Ecto neural progenitor cell (in vitro differentiated cells): ENCODE measurements around the gene LBHD1.
"Not testable (repeated sequence)": the region's sequence is repeated elsewhere in the genome, so short reads cannot be mapped to it uniquely, and the experiment has no call there.

Experiments used
- DNase-seq: peaks from one replicate; pipeline ENCODE4 v3.0.0-alpha.2; 2018; ENCODE audit warnings: low spot score

Gene LBHD1

DNA sequence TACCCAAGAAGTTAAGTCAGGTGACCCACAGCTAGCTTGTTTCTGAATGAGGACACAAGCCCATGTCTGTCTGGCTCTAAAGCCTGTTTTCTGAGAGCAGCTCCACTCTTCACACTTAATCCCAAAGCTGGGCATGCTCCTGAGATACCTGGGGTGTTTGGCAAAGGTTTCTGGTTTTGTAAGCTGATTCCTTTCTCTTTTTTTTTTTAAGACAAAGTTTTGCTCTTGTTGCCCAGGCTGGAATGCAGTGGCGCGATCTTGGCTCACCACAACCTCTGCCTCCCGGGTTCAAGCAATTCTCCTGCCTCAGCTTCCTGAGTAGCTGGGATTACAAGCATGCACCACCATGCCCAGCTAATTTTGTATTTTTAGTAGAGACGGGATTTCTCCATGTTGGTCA, 21.6 kb upstream of the LBHD1 start:
- DNase-seq = not testable (repeated sequence)

DNA sequence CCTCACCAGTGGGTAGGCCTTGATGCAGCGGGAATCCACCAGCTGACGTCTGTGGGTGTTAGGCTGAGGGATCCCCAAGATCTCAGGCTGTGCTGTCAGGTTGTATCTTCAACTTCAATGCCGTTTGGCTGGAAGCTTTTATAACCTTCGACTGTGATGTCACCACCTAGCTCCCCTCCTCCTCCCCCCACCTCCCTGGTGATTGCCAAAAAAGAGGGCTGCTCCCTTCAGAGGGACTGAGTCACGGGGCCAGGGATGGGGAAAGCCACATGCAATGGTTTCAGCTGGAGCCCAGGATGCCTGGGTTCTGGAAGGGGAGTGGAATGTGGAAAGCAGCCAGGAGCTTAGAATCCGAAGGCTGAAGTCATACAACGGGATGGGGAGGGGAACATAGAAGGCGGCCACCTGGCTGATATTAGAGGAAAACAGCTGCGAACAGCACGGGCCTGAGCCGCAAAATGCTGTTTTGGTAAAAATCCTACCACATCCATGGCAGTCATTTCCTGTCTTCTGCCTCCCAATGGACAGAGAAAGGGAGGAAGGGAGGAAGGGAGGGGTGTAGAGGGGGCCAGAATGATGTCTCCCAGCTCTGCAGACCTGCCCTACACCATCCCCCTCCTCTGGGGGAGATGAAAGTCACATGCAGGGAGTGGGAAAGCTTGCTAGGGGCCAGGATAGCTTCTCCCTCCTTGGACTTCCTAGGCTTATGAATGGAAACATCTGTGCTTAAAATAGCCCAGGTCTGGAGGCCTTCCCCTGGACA, 17.5 kb upstream of the LBHD1 start, which contains the start of gene LRRN4CL:
LRRN4CL (minus strand) TSS at position 110 of the 763 bp plus-strand sequence. CDS start 1,022 bp downstream, outside the sequence.
- DNase-seq = no peak

DNA sequence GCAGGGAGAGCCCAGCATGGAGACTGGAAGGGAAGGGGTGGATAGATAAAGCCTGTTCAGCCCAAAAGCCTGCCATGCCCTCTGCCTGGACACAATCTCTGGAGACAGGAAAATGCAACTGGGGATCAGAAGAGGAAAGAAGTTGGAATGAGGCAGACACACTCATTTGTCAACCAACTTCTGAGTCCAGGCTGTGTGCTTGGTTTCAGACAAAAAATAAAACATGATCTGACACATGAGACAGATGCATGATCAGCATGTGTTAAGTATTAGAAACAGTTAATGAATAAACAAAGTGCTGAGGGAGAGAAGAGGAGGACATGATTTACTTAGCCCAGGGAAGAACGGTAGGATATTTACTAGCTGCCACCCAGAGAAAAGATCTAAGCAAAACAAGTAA, 16.4 kb upstream of the LBHD1 start:
- DNase-seq = no peak

DNA sequence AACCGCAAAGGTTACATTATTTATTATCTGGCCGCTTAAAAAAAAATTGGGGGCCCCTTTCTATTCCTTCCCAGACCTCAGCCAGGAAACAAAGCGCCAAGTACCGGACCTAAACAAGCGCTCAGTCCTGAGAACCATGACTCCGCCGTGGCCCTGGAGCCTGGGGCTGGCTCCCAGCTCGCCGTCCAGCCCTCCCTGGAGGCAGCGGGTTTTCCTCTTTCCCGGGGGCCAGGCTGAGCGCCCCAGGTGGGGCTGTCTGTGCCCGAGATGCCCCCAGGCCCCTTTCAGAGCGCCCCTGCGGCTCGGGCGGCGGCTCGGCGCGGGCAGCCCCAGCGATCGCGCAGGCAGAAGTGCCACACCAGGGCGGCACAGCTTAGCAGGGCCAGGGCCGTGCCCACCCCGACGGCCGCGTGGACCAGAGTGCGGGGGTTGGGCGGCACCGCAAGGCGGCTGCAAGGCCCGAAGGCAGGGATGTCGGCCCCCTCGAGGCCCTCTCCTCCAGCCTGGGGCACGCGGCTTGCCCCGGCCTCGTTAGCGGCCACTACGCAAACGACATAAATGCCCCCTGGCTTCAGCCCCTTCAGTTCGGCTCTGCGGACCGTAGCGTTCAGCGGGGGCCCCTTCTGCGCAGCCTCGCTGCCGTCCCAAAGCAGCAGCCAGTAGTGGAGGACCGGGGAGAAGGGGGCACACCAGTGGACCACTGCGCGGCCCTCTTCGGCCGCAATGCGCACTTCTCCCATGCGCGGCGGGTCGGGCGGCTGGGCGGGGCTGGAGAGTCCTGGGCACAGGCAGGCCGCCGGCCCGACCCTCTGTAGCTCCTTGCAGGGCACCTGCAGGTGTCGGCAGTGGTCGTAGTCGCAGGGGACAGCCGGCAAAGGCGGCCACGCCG, 15.7 kb upstream of the LBHD1 start:
- DNase-seq = peak; percentile 52

DNA sequence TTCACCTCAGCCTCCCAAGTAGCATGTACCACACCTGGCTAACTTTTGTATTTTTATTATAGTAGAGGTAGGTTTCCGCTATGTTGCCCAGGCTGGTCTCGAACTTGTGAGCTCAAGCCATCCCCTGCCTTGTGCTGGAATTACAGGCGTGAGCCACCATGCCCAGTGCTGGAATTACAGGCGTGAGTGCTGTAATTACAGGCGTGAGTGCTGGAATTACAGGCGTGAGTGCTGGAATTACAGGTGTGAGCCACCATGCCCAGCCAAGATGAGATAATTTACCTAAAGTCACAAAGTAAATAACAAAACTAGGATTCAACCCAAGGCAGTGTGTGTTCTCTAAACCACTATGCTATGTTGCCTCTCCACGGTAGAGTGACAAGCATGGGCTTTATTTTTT, 10.5 kb upstream of the LBHD1 start:
- DNase-seq = no peak

DNA sequence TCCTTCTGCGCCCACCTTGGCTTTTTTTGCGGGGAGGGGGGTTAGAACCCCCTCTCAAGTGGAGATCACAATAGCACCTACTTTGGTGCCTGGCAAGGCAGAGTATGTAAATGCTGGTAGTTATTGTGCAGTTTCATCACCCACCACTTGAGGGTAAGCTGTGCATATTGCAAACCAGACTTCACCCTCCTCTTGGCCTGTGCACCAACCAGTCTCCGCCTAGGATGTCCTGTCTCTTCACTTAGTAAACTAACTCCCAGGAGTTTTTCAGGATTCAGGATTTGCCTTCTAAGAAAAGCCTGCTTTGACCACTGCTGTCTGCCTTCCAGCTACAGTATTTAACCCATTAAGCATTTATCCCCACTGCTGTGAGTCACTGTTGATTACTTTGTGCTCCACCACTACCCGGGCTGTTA, 8.8 kb upstream of the LBHD1 start:
- no peak for DNase-seq

DNA sequence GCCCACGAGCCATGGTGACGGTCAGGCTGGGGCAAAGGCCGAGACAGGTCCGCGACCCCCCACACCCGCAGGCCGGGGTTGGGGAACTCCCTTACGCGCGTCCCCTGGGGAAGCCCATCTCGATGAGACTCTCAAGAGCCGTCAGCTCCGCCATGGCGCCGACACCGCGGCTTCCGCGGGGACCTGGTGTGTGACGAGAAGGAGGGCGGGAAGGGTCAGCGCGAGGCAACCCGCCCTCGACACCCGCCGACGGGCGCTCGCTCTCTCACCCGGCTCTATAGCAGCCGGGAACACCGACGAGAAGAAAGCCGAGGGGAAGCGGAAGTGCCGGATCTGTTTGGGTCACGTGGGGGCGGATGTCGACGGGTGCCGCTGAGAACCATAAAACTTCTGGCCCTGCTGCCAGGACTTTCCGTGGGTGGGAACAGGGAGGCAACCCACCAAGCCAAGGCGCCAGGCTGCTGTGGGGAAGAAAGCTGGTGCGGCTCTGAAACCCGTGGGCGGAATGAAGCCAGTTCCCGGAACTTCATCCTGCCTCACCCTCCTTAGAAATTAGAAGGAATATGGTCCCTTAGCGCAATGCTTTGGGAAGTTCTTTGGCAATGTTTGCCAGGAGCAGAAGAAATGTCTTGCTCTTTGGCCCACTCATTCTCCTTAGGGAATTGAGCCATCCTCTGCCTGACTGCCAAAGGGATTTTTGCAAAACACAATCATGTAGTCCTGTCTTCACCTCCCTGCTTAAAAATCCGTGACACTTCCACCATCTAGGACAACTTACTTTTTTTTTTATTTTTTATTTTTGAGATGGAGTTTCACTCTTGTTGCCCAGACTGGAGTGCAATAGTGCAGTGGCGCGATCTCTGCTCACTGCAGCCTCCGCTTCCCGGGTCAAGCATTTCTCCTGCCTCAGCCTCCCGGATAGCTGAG, 7.0 kb upstream of the LBHD1 start, which contains the start of gene UBXN1:
UBXN1 (minus strand) TSS at position 304 of the 927 bp plus-strand sequence; CDS start at position 154, 150 bp downstream.
- peak; percentile 89 for DNase-seq

DNA sequence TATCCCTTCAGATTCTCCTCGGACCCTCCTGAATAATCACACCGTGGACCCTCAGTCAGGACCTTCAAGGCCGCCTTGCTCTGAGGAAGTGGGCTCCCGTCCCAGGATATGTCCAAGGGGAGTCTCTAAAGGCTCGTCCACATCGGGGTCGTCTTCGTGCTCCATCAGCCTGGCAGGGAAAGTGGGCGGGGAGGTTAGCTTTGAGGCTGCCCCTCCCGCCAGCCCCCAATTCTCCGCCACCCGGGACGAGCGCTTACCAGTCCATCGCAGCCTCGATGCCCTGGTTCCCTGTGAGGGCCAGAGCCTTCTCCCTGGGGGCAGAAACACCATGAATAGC, 6.3 kb upstream of the LBHD1 start:
- no peak for DNase-seq

DNA sequence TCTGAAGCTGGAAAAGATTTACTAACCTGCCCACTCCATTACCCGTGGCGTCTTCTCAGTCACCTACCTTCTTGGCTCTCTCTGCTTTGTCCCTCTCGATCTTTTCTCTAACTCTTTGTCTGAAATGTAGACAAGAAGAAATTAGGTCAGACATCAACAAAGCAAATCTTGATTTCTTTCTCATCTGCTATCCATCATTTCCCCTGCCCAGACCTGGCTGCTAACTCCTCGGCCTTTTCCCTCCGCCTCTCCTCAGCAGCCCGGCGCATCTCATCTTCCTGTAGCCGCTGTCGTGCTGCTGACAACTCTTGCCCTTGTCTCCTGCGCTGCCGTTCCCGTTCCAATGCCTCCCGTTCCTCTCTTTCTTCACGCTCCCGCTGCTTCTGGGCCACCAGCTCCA, 5.6 kb upstream of the LBHD1 start:
- no peak for DNase-seq

DNA sequence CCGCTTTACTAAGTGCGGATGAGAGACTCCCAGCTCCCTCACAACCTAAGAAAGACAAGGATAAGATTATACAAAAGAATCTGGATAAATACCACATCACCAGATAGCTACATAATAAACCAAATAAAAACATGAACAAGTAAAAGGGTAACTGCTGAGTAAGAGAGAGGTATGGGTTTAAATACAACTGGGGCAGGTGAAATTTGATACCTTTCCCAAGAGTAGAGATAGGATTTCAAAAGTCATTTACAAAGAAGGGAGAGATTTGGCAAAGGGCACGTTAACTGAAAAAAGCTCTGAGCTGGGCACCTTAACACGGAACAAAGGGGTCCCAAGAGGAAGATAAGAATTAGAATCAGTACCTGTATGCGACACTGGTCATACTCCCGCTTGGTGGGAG, 5.1 kb upstream of the LBHD1 start:
- DNase-seq = no peak

DNA sequence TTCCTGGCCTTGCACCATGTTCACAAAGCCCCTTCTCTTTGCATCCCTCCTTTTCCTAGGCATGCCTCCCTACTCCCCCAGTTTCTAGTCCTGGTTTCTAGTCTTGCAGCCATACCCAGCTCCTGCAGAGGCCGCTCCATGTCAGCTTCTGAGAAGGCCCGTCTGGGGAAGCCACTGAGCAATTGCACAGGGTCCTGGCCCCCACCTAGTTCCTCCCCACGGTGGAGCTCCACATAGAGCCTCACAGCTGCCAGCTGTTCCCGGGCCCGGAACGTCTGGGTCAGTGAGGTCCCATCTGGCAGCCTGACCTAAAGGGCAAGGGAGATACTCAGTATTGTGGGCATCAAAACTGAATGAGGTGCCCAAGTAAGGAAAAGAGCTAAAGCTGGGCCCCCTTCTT, 4.6 kb upstream of the LBHD1 start:
- DNase-seq = no peak

DNA sequence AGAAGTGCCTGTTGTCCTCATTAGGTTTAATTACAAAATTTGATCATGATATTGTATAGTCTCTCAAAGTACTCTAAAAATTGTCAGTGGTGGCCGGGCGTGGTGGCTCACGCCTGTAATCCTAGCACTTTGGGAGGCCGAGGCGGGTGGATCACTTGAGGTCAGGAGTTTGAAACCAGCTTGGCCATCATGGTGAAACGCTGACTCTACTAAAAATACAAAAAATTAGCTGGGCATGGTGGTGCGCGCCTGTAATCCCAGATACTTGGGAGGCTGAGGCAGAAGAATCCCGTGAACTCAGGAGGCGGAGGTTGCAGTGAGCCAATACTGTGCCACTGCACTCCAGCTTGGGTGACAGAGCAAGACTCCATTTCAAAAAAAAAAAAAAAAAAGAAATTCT, 3.3 kb upstream of the LBHD1 start:
- not testable (repeated sequence) for DNase-seq

DNA sequence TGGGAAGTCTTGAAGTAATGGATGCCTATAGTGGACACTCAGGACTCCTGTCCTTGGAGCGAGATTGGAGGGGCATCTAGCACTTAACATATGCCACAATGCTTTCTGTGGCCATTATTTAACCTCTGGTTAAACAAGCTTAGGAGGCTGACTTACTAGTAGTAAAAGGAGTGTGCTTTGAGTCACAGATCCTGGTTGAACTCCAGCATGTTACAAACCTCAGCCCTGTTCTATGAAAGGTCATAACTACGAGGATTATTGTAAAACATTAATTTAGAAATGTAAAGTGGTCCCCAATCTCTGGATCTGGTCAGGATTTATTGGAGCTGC, 1.1 kb upstream of the LBHD1 start:
- DNase-seq = no peak

DNA sequence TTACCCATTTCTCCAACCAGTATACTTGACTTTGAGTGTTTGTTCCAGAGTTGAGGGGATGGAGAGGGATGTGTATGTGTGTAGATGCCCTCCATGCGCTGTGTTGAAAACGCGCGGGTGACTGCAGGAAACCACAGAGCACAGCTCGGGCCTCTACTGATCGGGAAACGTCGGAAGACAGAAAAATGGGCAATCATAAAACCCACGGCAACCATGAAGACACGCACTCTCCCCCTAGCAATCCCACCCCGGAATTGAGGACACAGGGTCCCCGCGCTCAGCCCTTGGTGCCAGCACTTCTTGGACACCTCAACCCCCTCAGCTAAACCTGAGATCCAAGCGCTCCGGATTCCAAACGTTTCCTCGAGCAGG, 845 bp downstream of the LBHD1 start:
- no peak for DNase-seq

DNA sequence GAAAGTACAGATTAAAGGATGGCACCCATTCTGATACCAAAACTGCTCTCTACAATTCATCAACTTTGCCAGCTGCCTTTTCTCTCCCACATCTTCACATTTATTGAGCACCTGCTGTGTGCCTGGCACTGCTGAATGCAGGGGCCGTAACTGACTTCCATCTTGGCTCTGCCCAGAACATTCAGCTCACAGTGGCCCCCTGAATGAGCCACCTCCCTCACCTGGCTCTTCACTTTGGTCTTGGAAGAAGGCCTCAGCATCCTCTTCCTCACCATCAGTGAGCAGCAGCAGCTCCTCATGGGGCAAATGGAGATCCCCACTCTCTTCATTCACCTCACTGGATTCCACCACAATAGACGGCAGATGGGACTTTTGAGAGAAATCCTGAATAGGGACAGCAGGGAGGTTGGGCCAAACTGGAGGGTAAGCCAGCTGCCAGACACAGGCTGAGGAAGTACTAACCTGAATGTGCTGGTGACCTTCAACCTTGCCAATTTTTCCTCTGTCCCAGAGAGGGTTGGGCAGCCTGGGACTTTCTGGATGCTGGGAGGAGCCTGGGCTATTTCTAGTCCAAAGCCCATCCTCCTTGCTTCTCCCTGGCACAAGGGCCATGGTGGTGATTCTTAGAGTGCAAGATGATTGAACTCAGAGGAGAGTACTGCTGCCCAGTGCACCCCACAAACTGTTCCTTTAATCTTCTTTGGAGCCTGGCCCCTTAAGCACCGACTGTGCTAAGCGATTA, 2.5 kb downstream of the LBHD1 start:
- DNase-seq = no peak

DNA sequence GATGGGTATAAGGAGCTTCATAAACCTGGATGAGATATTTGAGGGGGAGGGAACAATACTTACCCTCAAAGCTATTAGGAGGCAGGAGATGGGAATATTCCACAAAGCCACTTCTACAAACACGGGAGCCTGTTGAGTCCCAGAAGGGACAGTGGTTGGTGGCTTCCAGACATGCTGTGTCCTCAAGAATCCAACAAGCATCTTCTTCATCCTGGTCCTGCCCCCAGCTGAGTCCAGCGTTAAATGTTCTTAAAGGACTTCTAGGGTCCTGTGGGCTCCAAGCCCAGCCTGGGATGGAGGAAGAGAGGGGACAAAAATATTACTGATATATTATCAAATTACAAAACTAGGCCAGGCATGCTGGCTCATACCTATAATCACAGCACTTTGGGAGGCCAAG, 4.6 kb downstream of the LBHD1 start:
- DNase-seq = no peak

DNA sequence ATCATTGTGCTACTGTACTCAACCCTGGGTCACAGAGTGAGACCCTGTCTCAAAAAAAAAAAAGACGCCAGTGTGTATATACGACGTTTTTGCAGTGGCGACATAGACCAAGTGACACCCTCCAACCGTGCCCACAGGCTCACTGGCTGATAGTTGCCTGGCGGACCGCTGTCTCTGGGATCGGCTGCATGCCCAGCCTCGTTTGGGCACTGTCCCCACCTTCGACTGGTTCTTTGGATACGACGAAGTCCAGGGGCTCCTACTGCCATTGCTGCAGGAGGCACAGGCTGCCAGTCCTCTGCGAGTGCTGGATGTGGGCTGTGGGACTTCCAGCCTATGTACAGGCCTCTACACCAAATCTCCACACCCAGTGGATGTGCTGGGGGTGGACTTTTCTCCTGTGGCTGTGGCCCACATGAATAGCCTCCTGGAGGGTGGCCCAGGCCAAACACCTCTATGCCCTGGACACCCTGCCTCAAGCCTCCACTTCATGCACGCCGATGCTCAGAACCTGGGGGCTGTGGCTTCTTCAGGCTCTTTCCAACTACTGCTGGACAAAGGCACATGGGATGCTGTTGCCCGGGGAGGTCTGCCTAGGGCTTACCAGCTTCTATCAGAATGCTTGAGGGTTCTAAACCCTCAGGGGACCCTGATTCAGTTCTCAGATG, 5.7 kb downstream of the LBHD1 start:
- DNase-seq = no peak

DNA sequence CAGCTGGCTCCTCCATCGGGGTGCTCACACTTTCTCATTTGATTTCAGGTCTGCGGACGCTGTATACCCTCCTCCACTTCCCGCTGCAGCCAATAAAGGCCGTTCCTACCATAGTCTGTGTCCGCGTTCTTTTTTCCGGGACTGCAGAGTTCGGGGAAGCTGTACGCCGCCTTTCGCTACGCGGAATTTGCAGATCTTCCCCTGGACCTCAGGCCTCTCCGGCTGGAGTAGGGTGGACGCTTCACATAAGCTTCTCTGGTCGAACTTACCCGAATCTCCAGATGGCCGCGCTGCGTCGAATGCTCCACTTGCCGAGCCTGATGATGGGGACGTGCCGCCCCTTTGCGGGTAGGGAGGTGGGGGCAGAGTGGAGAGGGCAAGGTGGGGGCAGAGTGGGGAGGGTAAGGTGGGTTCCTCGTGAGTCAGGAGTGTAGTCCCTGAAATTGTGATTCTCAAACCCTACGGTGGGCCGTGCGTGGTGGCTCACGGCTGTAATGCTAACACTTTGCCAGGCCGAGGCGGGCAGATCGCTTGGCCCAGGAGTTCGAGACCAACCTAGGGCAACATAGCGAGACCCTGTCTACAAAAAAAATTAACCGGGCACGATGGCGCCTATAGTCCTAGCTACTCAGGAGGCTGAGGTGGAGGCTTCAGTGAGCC, 6.3 kb downstream of the LBHD1 start:
- DNase-seq = peak; percentile 69

DNA sequence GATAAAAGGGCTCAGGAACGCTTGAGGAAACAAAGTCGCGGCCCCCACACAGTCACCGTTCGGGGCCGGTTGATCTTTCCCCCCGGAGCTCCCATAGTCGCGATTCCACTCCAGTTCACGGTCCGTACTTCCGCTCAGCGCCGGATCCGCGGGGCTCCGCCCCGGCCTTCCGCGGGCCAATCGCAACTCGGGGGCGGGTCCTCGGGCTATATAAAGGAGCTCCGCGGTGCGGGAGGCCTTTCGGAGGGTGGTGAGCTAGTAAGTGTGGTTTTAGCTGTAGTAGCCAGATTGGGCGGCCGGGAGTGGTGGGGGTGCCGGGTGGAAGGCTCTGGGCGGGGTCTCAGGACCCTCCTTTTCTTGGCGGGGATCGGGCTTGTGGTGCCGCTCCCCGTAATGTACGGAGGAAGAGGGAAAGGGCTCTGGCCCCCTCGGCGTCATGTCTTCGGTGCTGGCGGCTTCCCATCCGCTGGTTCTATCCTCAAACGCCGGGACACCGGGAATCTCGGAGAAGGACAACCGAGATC, 6.9 kb downstream of the LBHD1 start, which contains the start of the genes C11orf98 and CSKMT:
C11orf98 (minus strand) TSS at position 136 of the 524 bp plus-strand sequence; CDS start at position 95, 41 bp downstream.
CSKMT (plus strand) TSS at position 238 of the 524 bp plus-strand sequence. CDS start 568 bp downstream, outside the sequence.
- peak; percentile 98 for DNase-seq
